T-helper 2 cell treated with Interferon-gamma antibody and Interleukin-4, amounts not matched to agents 100 ng/mL and 5 ng/mL, for 36 hours (primary cell): ENCODE measurements around the gene SPNS2. TPM values are rescaled to one million over a fixed set of nuclear protein-coding genes. Genes with fewer than 3 reads are reported as not detected.

Experiments used
- intact Hi-C: fragments of 100-400 bp; cut with micrococcal nuclease; formaldehyde crosslinking; loops from one replicate; pipeline ENCODE4 v1.15.1; 2023
- total RNA-seq: library from RNA; stranded (reverse); gene quantifications from 2 replicates; pipeline ENCODE4 v1.2.3, GENCODE V29; 2022

SPNS2 gene
- total RNA-seq, 1 donor from 2014 or later = 0.36 TPM

DNA sequence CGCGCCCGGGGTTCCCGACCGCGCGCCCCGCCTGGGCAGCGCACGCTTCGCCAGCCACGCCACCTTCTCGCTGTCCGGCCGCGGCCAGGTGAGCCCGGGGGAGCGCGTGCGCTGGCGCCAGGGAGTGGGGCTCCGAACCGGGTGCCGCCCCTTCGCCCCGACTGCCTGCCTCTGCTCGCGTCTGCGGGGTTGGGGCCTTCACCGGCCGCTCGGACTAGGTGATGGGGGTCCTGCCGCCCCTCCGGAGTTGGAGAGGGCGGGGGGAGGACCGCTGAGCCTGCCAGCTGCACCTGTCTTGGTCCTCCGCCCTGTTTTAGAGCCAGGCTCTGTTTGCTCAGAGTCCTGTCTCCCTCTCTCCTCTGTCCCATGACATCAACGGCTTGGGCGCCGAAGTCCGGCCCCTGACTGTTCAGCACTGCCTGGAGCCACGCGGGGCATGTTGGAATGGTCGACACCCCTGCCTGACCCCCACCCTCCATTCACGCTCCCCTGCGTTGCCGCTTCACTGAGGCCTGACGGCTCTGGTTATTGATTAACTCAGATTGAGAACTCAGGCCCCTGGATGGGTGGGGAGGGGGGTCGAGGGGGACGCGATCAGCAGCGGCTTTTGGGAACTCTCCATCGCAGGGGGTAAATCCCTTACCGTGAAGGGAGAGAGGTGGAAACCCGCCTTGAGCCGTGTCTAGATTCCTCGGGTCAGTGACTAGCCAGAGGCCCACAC lies 86.4 kb downstream of the SPNS2 start:
- intact Hi-C loops = no loop called here

DNA sequence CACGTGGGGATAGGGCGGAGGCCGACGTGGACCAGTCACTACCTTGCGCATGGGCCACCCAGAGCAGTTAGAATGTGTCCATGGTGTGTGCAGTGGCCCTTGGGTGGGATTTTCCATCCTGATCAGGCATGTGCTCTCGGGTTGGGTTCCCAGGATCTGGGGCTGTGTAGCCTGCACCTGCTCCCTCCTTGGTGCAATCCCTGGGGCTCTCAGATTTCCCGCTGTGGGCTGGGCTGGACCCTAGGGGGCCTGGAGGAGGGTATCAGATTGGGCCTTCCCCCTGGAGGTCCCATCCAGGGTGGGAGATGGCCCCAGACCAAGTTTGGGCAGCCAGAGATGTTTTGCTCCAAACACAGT lies 86.9 kb downstream of the SPNS2 start:
- intact Hi-C loops = no loop called here

DNA sequence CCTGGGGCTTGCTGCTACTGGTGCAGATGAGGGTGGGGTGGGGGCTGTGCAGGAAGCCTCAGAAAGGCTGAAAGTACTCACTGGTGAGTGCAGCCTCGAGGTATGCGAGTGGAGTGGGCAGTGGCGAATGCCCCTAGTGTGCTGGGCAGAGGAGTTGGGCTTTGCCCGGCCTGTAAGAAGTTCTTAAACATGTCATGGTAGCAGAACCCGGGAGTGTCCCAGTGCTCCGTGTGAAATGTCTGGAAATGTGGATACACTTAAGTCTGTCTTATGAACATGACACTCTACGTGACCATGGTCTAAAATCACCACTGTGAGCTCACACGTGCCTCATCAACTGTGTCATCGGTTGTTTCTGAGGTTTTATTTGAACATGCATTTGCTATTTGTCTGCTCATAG lies 87.4 kb downstream of the SPNS2 start:
- intact Hi-C loops = no loop called here

DNA sequence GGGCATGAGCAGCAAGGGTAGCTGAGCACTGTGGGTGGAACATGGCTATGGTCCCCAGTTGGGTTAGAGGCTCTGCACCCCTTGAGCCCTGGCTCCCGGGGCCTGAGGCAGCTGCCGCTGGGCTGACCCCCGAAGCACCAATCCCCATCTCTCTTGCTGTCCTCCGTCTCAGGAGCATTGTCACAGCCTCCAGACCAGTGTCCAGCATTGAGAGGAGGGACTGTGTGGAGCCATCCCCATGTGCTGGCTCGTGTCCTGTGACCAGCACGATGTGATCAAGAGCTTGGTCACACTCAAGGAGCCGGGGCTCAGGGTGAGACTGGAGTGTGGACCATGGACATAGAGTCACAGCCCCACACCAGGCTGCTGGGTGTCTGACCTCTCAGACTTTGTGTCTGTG lies 88.5 kb downstream of the SPNS2 start:
- intact Hi-C loops = no loop called here

DNA sequence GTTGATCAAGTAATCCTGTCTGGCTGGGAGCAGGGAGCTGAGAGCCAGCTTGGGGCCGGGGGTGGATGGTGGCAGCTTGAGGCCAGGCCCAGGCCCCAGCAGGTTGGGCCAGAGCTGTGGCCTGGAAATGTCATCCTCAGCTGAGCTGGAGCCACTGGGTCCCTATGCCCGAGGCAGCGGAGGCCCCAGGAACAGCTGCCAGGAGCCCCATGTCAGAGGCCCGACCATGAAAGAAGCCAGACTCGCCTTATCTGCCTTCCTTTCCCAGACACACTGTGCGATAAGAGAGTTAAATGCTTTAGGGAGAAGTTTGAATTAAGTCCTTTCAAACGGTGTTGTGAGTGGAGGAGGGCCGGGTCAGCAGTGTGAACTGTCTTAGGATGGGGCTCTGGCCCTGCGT lies 89.1 kb downstream of the SPNS2 start:
- intact Hi-C loops = no loop called here

DNA sequence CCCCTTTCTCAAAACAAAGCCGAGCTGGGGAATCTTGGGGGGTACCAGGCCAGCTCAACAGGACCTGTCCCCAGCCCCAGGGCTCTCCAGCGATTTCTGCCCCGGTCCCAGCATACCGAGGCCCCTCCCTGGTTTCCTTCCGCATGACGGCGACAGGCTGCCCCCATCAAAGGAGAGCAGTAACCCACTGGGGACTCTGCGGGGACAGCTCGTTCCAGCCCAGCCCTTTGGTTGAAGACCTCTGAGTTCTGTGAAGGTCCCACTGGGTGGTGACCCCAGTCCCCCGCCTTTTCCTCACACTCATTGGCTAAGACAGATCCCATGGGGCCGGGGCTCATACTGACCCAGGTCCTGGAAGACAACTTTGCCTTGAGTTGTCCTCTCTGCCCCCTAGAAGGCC lies 89.7 kb downstream of the SPNS2 start:
- intact Hi-C loops = no loop called here

Other genes starting within 250 kb of the SPNS2 start
- 74.3 and 76.4 TPM in 2 replicates for gene ANKFY1, start 234.9 kb upstream of the SPNS2 start, total RNA-seq
- gene UBE2G1, start 132.2 kb upstream of the SPNS2 start, total RNA-seq = 78.4 and 83.9 TPM in 2 replicates
- gene SPNS3, start 64.9 kb upstream of the SPNS2 start, total RNA-seq = 9.6 and 10.6 TPM in 2 replicates
- gene MYBBP1A, start 56.5 kb downstream of the SPNS2 start, total RNA-seq = 87.6 and 88.7 TPM in 2 replicates
- 0.07 TPM in 1 of 2 replicates, not detected in the other for gene GGT6, start 61.7 kb downstream of the SPNS2 start, total RNA-seq
- gene SMTNL2, start 85.6 kb downstream of the SPNS2 start, total RNA-seq = not detected in 2 replicates
- not detected in 2 replicates for gene ALOX15, start 142.8 kb downstream of the SPNS2 start, total RNA-seq
- 77.1 and 81.3 TPM in 2 replicates for gene PELP1, start 205.3 kb downstream of the SPNS2 start, total RNA-seq
- gene ARRB2, start 211.8 kb downstream of the SPNS2 start, total RNA-seq = 344 and 354 TPM in 2 replicates
- gene MED11, start 232.5 kb downstream of the SPNS2 start, total RNA-seq = 21.6 and 23.4 TPM in 2 replicates
- gene ZMYND15, start 241.0 kb downstream of the SPNS2 start, total RNA-seq = 0.09 TPM in 1 of 2 replicates, not detected in the other
- 0.75 and 0.80 TPM in 2 replicates for gene CXCL16, start 241.0 kb downstream of the SPNS2 start, total RNA-seq